HG02970 (cell line): Measurements from ENCODE around the gene TPSG1.

Source experiments
- ATAC-seq: cut with Tn5 transposase; IDR thresholded peaks from one replicate; pipeline ENCODE4 v1.9.1; 2021; ENCODE audit warnings: mild to moderate bottlenecking, moderate library complexity, moderate number of reproducible peaks; ENCODE audit not compliant: unreplicated experiment, low FRiP score

The TPSG1 gene

GRCh38 chr16:1217526-1217925, 7.5 kb downstream of the TPSG1 start:
- no peak for ATAC-seq

DNA sequence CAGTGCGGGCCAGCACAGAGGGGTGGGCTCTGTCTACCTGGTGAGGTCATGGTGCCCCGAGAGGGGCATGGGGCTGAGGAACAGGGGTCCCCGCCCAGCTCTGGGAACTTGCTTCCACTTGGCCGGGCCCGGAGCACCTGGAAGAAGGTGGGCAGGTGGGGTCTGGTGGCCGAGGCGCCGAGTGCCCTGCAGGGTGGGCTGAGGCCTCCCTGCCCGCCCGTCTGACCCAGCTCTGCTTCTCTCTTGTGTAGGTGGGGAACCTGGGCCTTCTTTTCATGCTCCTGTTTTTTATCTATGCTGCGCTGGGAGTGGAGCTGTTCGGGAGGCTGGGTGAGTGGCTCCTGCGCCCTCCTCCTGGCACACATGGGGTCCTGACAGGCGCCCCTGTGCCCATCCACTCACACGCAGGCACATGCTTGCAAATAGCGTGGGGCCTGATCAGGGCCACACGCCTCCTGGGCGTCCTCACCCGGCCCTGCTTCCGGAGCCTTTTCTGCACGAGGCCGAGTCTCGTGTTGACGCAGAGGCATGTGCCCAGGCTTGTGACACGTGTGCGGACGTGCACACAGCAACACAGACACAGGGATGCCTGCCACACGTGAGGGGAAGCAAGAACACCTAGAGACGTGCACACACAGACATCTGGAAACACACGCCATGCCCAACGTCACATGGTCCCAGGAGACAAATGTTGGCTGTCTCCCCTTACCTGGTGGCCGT, 8.2 kb downstream of the TPSG1 start:
- ATAC-seq = no peak

DNA sequence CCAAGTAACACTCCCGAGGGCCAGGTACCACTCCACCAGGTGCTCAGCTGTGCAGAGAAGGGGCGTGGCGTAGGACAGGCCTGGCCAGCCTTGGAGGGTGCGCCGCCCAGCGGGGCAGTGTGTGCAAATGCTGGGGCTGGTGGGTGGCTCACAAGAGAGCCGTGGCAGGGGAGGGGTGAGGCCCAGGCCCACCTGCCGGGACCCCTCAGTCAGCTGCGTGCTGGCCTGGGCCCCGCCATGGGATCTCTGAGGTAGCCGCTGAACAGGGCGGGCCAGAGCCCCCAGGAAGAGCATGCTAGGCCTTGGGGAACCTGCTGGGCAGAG, 8.8 kb downstream of the TPSG1 start:
- no peak for ATAC-seq

- no peak for ATAC-seq
Observed at GRCh38 chr16:1215574-1216295, 9.3 kb downstream of the TPSG1 start.

GRCh38 chr16:1214719-1215118, 10.3 kb downstream of the TPSG1 start:
- ATAC-seq = no peak

GRCh38 chr16:1213796-1214372, 11.2 kb downstream of the TPSG1 start:
- ATAC-seq = no peak

- no peak for ATAC-seq
Observed at GRCh38 chr16:1213231-1213630, 11.8 kb downstream of the TPSG1 start.

- no peak for ATAC-seq
Observed at GRCh38 chr16:1212616-1213194, 12.4 kb downstream of the TPSG1 start.

DNA sequence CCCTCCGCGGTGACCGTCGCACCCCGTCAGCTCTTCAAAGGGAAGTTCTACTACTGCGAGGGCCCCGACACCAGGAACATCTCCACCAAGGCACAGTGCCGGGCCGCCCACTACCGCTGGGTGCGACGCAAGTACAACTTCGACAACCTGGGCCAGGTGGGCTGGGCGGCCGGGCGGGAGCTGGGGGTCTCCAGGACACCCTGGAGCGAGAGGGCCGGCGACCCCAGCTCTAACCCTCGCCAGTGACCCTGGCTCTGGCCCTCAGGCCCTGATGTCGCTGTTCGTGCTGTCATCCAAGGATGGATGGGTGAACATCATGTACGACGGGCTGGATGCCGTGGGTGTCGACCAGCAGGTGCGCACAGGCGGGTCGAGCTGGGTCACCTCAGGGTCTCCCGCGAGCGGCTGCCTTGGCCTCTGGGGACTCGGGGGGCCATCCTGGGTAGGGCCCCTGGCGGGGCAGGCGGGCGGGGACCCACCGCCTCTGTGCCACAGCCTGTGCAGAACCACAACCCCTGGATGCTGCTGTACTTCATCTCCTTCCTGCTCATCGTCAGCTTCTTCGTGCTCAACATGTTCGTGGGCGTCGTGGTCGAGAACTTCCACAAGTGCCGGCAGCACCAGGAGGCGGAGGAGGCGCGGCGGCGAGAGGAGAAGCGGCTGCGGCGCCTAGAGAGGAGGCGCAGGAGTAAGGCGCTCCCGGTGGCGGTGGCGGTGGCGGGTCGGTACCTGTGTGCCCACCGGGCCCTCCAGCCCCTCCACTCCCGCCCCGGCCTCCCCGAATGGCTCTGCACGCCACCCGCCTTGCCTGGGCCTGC, 13.4 kb downstream of the TPSG1 start:
- no peak for ATAC-seq

- ATAC-seq = no peak
Observed at GRCh38 chr16:1210461-1210860, 14.6 kb downstream of the TPSG1 start.

- ATAC-seq = no peak
Observed at GRCh38 chr16:1209081-1209480, 16.0 kb downstream of the TPSG1 start.

- no peak for ATAC-seq
Observed at GRCh38 chr16:1208239-1208830, 16.7 kb downstream of the TPSG1 start.

- no peak for ATAC-seq
Observed at GRCh38 chr16:1206786-1207185, 18.3 kb downstream of the TPSG1 start.

GRCh38 chr16:1206326-1206725, 18.7 kb downstream of the TPSG1 start:
- ATAC-seq = no peak

DNA sequence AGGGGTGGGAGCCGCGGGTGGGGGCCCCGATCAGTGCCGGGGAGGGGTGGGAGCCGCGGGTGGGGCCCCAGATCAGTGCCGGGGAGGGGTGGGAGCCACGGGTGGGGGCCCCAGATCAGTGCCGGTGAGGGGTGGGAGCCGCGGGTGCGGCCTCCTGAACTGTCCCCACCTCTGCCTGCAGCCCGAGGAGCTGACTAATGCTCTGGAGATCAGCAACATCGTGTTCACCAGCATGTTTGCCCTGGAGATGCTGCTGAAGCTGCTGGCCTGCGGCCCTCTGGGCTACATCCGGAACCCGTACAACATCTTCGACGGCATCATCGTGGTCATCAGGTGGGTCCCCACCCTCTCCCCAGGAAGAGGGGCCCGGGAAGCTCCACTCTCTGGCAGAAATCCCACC, 20.1 kb downstream of the TPSG1 start:
- ATAC-seq = no peak

- no peak for ATAC-seq
Observed at GRCh38 chr16:1202274-1202673, 22.8 kb downstream of the TPSG1 start.

- ATAC-seq = no peak
Observed at GRCh38 chr16:1201444-1201843, 23.6 kb downstream of the TPSG1 start.

- no peak for ATAC-seq
Observed at GRCh38 chr16:1200014-1200627, 24.9 kb downstream of the TPSG1 start.

- ATAC-seq = no peak
Observed at GRCh38 chr16:1199347-1200013, 25.6 kb downstream of the TPSG1 start.
